Stimulated activated naive CD4-positive, alpha-beta T cell (primary cell): ENCODE measurements around the gene ISLR.

Experiments
- DNase-seq, 6 experiments: peaks; one replicate each; lab custom pipeline; 2025; lab: John Stamatoyannopoulos, UW

The ISLR gene

GRCh38 chr15:74173380-74174218 is at the start of gene ISLR:
Gene ISLR (plus strand): TSS chr15:74173710. CDS start chr15:74174859, 1,149 bp downstream.
- no peak for DNase-seq

- no peak for DNase-seq
These were observed 49.3 kb upstream of the ISLR start for GRCh38 chr15:74124196-74124595.

GRCh38 chr15:74124759-74125158 is 48.8 kb upstream of the ISLR start:
- DNase-seq: no peak

- DNase-seq: peak; percentile 47 to 81 (median 72)
These were observed 46.1 kb upstream of the ISLR start for GRCh38 chr15:74127255-74127953.

GRCh38 chr15:74127954-74128784 is 45.3 kb upstream of the ISLR start:
- DNase-seq: no peak

- no peak for DNase-seq
These were observed 44.5 kb upstream of the ISLR start for GRCh38 chr15:74128785-74129585.

GRCh38 chr15:74129586-74130154 is 43.8 kb upstream of the ISLR start:
- no peak for DNase-seq

GRCh38 chr15:74130155-74130848 is 43.2 kb upstream of the ISLR start, which contains the start of gene ISLR2:
Gene ISLR2 (plus strand): TSS chr15:74130586. CDS start chr15:74132755, 2,169 bp downstream.
- no peak for DNase-seq

- DNase-seq: no peak
These were observed 42.5 kb upstream of the ISLR start for GRCh38 chr15:74130849-74131627.

GRCh38 chr15:74131628-74132413 is 41.7 kb upstream of the ISLR start:
- DNase-seq: no peak

- no peak for DNase-seq
These were observed 40.5 kb upstream of the ISLR start for GRCh38 chr15:74132681-74133651.

- DNase-seq: no peak
These were observed 39.7 kb upstream of the ISLR start for GRCh38 chr15:74133694-74134386.

- DNase-seq: no peak
These were observed 39.0 kb upstream of the ISLR start for GRCh38 chr15:74134387-74135027.

GRCh38 chr15:74135041-74135565 is 38.4 kb upstream of the ISLR start:
- no peak for DNase-seq

GRCh38 chr15:74136540-74136813 is 37.0 kb upstream of the ISLR start:
- DNase-seq: no peak

GRCh38 chr15:74136814-74137536 is 36.5 kb upstream of the ISLR start:
- DNase-seq: no peak
